H54 (cell line): Measurements from ENCODE around the gene LIN28A.

ENCODE experiments used
- DNase-seq: peaks from one replicate; pipeline ENCODE4 v3.0.0; 2011; ENCODE audit warnings: low spot score, mixed read lengths; ENCODE audit not compliant: insufficient read length
- FAIRE-seq: peaks from 3 replicates; lab custom pipeline; 2011; peaks lifted over from hg19 to GRCh38; lab: Jason Lieb, UNC
- POLR2A ChIP-seq: IDR thresholded peaks from 2 replicates; pipeline ENCODE4 v1.6.1; 2011; ENCODE audit warnings: low read depth, mild to moderate bottlenecking, low read length

LIN28A gene

GRCh38 chr1:26434161-26434752 lies 23.6 kb downstream of the LIN28A start:
- TF ChIP-seq POLR2A, result no peak
- DNase-seq (no peak), FAIRE-seq (no peak)

GRCh38 chr1:26438041-26438440 lies 27.4 kb downstream of the LIN28A start:
- TF ChIP-seq POLR2A, result no peak
- DNase-seq, result no peak
- no peak for FAIRE-seq

GRCh38 chr1:26440259-26440658 lies 29.6 kb downstream of the LIN28A start:
- DNase-seq, result no peak
- no peak for FAIRE-seq
- TF ChIP-seq POLR2A, result no peak

- DNase-seq (no peak), FAIRE-seq (no peak)
- no peak for TF ChIP-seq POLR2A
Measured at GRCh38 chr1:26449868-26450267, 39.3 kb downstream of the LIN28A start.

- no peak for FAIRE-seq
- no peak for DNase-seq
- TF ChIP-seq POLR2A, result no peak
Measured at GRCh38 chr1:26450908-26451307, 40.3 kb downstream of the LIN28A start.

GRCh38 chr1:26452459-26453183 lies 42.0 kb downstream of the LIN28A start:
- TF ChIP-seq POLR2A, result no peak
- no peak for DNase-seq
- FAIRE-seq, result no peak

GRCh38 chr1:26459148-26459547 lies 48.5 kb downstream of the LIN28A start:
- no peak for TF ChIP-seq POLR2A
- DNase-seq (no peak), FAIRE-seq (no peak)

- no peak for DNase-seq
- FAIRE-seq, result no peak
- no peak for TF ChIP-seq POLR2A
Measured at GRCh38 chr1:26459573-26460031, 49.0 kb downstream of the LIN28A start.

GRCh38 chr1:26468911-26469310 lies 58.3 kb downstream of the LIN28A start:
- FAIRE-seq (no peak), DNase-seq (no peak)
- no peak for TF ChIP-seq POLR2A

GRCh38 chr1:26469558-26469957 lies 58.9 kb downstream of the LIN28A start:
- DNase-seq (no peak), FAIRE-seq (no peak)
- TF ChIP-seq POLR2A, result no peak

- no peak for TF ChIP-seq POLR2A
- DNase-seq, result no peak
- no peak for FAIRE-seq
Measured at GRCh38 chr1:26470878-26471497, 60.4 kb downstream of the LIN28A start.

- FAIRE-seq (no peak), DNase-seq (peak; percentile 36)
- TF ChIP-seq POLR2A, result no peak
Measured at GRCh38 chr1:26471498-26472319, 61.1 kb downstream of the LIN28A start.

- peak; percentile 54 for DNase-seq
- TF ChIP-seq POLR2A, result peak; percentile 67; the same call in 1 of the 2 replicates
- FAIRE-seq, result no peak
Measured at GRCh38 chr1:26472320-26472900, 61.8 kb downstream of the LIN28A start, which contains the start of gene HMGN2. Gene HMGN2 (plus strand): TSS chr1:26472440. CDS start chr1:26472613, 173 bp downstream.
